ENCODE data around the gene MUC13.

MUC13 gene

GRCh38 chr3:124895756-124896155 lies 38.8 kb downstream of the MUC13 start:
- DNase-seq = peak; percentile 52

- no peak for DNase-seq
Measured at GRCh38 chr3:124893526-124893925, 41.0 kb downstream of the MUC13 start.

DNA sequence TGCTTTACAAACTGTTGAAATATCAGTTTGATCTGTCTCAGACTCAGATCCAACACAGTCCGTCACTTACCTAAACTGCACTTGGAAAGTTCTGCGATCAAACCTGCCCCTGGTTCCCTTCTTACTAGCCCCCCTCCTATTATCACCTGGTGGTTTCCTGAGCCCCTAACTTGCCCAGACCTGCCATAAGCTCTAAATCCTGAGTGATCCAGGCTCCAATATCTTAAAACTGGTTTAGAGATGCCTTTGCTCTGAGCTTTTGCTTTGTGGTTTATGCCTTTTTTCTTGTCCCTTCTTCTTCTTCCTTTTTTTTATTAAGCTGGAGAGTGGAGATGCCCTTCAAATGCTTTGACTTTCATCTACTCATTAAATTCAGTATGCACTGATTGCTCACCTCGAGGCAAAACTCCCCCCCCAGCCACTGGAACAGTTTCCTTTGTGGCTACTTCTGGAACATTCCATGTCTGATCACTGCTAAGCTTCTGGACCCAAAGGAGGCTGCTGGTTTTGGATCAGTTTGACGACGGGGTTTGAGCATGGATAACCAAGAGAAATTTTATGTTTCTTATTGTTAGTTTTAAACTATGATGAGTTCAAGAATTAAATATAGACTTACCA lies 43.9 kb downstream of the MUC13 start:
- no peak for DNase-seq

DNA sequence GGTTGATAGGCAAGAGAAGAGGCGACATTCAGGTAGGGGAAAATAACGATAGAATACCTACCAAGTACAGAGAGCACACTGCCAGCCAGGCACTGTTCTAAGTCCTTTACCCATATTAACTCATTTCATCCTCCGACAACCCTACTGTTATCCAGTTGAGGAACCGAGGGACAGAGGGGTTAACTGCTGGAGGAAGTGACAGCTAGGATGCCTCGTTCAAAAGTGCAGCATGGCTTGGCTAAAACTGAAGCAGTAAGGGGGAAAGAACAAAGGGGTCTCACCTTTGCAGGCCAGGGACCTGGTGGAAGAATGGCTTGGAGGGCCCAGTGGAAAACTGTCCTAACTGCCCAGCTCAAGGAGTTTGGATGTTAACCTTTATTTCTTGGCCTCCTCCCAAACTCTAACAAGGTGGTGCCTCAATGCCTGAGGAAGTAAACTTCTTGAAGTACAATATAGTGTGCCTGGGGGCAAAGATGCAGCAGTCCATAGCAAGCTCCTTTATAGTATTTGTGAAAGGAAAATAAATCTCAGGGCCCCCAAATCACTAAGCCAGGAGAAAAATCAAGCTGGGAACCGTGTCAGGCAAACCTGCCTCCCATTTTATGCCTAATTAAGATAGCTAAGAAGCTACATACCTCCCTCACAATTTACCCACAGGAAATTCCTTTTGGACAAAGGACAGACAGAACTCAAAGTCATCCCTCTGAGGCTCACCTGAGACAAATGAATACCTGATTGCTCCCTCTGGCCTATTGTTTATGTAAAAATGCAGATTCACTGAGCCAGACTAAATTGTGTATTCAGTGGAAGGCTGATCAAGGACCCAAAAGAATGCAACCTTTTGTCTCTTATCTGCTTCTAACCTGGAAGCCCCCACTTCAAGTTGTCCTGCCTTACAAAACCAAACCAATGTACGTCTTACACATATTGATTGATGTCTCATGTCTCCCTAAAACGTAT lies 45.8 kb downstream of the MUC13 start:
- no peak for DNase-seq

- no peak for DNase-seq
Measured at GRCh38 chr3:124887932-124888298, 46.6 kb downstream of the MUC13 start.

DNA sequence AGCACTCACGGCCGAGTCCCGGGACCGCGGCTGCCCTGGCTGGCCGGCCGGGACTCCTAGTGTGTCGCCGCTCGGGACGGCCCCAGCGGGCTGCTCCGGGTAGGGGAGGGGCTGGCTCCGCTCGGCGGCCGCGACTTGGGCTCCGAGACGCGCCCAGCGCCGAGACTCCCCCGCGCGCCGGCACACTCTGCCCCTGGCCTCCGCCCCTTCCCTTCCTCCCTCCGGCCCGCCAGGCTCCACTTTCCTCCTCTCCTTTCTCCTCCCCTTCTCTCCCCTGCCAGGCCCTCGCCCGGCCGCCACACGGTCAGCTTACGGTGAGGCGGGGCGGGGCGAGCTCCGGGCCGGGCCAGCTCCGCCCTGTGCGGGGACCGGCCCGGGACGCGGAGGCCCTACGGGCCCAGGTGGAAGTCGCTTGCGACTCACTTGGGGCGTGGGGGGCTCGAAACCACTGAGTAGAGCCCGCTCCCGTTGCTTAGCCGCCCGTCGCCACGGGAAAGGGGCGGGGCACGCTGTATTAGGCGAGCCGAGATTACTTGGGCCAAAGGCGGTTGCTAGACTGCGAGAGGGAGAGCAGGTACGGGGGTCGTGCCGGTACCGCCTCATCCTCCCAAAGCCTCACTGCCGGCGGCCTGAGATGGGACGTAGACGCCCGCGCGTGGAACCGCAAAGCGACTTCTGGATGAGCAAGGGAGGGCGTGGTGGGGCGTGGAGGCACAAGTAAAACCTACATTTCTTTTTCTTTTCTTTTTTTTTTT lies 47.2 kb downstream of the MUC13 start, which contains the start of gene ITGB5:
TSS of gene ITGB5 (minus strand) at position 189 of the 755 bp plus-strand sequence. CDS start 365 bp downstream, outside the sequence.
- DNase-seq = peak; percentile 85

GRCh38 chr3:124886168-124887056 lies 48.1 kb downstream of the MUC13 start:
- DNase-seq = peak; percentile 63

- DNase-seq = no peak
Measured at GRCh38 chr3:124885466-124886167, 48.9 kb downstream of the MUC13 start.

DNA sequence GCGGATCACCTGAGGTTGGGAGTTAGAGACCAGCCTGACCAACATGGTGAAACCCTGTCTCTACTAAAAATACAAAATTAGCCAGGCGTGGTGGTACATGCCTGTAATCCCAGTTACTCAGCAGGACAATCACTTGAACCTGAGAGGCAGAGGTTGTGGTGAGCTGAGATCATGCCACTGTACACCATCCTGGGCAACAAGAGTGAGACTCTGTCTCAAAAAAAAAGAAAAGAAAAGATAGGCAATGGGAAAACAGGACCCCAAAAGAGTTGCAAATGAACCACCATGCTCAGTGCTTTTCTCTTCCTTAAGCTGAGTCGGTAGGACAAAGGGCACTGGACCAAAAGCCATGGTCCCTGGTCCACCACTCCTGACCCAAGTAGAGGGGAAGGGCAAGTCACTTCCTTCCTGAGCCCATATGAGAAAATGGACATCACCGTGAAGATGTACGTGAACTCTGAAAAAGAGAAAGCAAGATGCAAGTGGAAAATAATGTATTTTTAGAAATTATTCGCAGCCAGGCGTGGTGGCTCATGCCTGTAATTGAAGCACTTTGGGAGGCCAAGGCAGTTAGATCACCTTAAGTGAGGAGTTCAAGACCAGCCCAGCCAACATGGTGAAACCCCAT lies 50.0 kb downstream of the MUC13 start:
- DNase-seq = no peak

- DNase-seq = no peak
Measured at GRCh38 chr3:124883766-124884473, 50.6 kb downstream of the MUC13 start.

GRCh38 chr3:124882816-124883747 lies 51.5 kb downstream of the MUC13 start:
- DNase-seq = no peak

DNA sequence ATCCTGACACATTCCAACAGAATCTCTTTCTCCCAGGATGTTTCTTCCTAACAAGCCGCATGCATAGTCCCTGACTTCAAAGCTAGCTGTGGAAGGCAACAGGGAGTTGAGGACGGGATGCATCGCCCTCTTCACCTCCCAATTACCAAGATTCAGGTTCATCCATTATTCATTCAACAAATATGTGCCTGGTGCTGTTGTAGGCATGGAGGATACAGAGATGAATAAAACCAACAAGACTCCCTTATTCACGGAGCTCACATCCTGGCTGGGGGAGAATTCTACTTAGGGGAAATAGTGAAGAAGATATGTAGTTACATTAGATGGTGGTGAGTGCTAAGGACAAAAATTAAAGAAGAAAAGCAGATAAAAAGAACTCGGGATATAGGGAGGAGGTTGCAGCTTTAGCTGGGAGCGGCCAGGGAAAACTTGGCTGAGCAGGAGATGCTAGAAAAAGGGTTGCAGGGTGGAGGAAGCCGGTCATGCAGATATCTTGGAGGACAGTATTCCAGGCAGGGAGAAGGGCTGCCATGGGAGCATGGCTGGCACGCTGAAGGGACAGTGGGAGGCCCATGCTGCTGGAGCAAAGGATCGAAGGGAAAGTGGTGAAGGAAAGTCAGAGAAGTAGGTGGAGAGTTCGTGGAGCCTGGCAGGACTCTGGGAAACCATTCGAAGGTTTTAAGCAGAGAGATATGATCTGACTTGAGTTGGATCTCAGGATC lies 52.4 kb downstream of the MUC13 start:
- DNase-seq = no peak

DNA sequence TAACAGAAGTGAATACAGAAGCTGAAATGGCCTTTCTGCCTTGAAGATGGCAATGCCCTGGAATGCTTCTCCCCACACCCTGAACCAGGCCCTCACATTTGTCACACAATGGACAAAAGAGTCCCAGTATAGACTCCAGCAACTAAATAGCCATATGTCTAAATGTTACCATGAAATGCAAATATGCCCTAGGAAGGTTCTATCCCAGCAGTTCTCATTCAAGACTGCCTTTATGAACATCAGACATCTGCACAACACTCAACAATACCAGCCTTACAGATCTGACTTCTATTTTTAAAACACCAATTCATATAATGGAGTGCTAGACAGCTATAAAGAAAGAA lies 55.2 kb downstream of the MUC13 start:
- no peak for DNase-seq

- no peak for DNase-seq
Measured at GRCh38 chr3:124878561-124879336, 55.8 kb downstream of the MUC13 start.

GRCh38 chr3:124877674-124878073 lies 56.9 kb downstream of the MUC13 start:
- DNase-seq = no peak

- no peak for DNase-seq
Measured at GRCh38 chr3:124876401-124876878, 58.1 kb downstream of the MUC13 start.

GRCh38 chr3:124873226-124873625 lies 61.3 kb downstream of the MUC13 start:
- no peak for DNase-seq

DNA sequence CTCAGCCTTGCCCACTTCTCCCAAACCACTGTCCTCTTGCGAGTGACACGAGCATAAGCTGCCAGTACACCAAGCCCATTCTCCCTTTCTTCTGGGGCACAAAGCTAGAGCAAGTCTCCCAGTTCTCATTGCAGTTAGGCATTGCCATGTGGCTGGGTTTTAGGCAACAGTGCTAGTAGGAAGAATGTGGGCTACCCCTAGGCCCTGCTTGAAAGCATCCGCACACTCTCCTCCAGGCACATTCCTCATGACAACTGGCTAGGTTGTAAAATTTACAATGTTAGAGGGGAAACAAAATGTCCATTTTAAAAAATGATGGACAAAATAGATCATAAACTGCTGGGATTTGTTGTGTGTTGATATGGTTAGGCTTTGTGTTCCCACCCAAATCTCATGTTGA lies 67.0 kb downstream of the MUC13 start:
- DNase-seq = no peak

All from left hindlimb (tissue), 1 donor.